NCI-H1694 (cell line): Measurements from ENCODE around the gene TMLHE.
"Not testable (repeated sequence)": the region's sequence is repeated elsewhere in the genome, so short reads cannot be mapped to it uniquely, and the experiment has no call there.

Experiments used
- DNase-seq: peaks from one replicate; lab custom pipeline; 2025; lab: John Stamatoyannopoulos, UW

TMLHE gene, protein sequence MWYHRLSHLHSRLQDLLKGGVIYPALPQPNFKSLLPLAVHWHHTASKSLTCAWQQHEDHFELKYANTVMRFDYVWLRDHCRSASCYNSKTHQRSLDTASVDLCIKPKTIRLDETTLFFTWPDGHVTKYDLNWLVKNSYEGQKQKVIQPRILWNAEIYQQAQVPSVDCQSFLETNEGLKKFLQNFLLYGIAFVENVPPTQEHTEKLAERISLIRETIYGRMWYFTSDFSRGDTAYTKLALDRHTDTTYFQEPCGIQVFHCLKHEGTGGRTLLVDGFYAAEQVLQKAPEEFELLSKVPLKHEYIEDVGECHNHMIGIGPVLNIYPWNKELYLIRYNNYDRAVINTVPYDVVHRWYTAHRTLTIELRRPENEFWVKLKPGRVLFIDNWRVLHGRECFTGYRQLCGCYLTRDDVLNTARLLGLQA

DNA sequence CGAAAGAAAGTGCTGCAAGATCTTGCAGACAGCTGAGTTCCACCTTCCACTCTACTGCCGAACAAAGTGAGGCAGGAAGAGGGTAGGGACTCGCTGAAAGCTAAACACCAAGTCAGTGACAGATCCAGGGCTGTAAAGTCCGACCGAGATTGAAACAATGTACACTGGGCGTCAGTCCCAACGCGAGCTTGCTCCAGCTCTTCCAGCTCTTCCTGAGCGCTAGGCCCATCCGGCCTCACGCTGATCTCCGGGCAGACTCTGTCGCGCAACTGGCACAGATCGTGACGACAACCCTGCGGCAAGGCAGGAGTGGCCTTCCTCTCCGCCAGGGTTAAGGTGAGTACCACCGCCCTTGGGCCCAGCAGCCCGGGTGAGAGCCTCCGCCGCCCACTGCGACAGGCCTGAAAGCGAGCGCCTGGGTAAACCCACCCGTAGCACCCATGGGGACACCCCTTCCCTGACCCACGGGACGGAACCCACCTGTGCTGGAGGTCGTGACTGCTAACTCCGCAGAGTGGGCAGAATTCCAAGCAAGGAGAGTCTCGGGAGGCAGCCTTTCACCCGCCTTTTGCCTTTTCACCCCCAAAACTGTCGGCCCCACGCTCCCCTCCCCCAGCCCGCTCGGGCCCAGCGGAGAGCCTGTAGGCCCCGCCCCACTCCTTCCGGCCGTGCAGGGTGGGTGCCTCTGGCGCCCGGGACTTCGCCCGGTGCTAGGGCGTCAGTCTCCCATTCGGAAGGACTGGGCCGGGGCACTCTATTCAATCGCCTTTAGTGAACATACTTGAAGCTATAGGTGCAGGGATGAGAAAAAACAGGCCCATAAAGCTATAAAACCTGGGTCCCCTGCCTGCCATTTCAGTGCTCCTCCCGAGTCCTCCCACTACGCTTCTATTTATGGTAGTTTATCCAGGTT lies at the start of gene TMLHE, which contains the start of gene SPRY3:
Gene TMLHE (minus strand): TSS at position 641 of the 913 bp plus-strand sequence. CDS start 67,676 bp downstream, outside the sequence.
Gene SPRY3 (plus strand): TSS at position 275 of the 913 bp plus-strand sequence.
- peak; percentile 20 for DNase-seq

DNA sequence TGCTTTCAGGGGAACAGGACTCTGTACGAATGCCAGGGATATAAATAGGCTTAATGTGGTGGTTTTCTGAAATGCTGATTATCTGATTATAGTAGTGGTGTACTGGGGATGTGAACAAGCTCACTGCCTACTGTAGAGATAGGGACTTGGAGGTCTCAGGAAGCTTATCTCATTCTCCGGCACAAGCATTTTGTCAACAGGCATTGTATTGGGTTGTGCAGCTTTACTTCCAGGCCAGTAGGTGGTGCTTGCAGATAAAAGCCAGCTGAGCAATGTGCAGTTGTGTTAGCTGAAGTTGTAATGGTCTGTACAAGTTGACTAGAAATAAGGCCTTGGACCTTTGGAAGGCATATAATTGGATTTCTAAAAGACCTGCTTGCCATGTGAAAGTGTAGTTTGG lies 49.5 kb upstream of the TMLHE start:
- no peak for DNase-seq

DNA sequence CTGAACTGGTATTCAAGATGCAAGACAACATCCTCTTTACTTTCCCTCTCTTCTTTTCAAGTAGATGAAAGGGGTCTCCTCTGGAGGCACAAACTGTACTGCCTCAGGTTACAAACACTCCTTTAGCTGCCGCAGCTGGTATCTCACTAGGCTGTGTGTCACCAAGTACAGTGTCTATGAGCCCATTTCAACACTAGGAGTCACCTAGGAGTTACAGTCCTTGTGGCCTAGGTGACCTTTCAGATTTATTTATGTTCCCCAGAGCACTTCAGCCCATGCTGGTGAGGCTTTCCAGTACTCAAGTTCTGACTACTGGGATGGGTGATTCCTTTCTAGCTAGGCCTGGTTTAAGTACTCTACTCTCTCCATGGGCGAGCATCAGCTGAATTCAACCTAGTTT lies 32.4 kb upstream of the TMLHE start:
- no peak for DNase-seq

DNA sequence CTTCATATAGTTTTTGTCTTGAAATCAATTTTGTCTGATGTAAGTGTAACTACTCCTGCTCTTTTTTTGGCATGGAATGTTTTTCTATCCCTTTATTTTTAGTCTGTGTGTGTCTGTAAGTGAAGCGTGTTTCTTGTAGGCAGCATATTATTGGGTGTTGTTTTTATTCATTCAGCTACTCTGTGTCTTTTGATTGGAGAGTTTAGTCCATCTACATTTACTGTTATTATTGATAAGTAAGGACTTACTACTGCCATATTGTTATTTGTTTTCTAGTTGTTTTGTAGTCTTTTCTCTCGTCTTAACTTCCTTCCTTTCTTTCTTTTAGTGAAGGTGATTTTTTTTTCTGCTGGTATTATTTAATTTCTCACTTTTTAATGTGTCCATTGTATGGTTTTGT lies 30.5 kb upstream of the TMLHE start:
- no peak for DNase-seq

DNA sequence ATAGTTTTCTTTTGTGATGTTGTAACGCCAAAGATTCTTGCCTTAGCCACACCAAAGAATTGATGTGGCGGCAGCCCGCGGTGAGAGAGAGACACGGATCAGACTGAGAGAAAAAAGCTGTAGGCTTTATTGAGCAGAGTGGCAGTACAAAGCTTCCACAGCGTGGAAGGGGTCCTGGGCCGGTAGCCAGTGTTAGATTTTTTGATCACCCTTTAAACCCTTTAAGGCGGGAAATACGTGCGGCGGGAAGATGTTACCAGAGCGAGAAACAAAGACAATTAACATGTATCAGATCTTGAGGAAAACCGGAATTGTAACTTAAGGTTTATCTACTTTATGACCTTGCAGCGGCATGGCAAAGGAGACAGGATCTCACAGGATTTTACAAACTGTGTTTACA lies 28.6 kb upstream of the TMLHE start:
- not testable (repeated sequence) for DNase-seq

DNA sequence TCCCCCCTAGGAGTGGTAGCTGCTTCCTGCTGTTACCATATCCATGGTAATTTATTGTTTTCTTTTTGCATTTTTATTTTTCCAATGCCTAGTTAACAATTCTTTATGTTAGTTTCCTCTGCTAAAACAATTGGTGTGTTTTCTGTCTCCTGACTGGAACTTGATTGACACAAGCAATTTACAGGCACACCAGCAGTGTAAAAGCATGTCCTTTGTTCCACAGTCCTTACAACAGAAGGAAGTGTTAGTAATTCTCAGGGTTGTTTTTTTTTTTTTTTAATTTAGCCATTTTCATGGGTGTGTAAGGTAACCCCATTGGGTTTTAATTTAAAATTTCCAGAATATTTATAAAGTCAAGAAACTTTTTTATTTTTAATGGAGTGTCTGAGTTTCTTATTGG lies 25.0 kb upstream of the TMLHE start:
- DNase-seq, result no peak

DNA sequence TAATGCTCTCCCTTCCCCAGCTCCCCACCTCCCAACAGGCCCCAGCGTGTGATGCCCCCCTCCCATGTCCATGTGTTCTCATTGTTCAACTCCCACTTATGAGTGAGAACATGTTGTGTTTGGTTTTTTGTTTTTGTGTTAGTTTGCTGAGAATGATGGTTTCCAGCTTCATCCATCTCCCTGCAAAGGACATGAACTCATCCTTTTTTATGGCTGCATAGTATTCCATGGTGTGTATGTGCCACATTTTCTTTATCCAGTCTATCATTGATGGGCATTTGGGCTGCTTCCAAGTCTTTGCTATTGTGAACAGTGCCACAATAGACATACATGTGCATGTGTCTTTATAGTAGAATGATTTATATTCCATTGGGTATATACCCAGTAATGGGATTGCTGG lies 22.3 kb upstream of the TMLHE start:
- not testable (repeated sequence) for DNase-seq

DNA sequence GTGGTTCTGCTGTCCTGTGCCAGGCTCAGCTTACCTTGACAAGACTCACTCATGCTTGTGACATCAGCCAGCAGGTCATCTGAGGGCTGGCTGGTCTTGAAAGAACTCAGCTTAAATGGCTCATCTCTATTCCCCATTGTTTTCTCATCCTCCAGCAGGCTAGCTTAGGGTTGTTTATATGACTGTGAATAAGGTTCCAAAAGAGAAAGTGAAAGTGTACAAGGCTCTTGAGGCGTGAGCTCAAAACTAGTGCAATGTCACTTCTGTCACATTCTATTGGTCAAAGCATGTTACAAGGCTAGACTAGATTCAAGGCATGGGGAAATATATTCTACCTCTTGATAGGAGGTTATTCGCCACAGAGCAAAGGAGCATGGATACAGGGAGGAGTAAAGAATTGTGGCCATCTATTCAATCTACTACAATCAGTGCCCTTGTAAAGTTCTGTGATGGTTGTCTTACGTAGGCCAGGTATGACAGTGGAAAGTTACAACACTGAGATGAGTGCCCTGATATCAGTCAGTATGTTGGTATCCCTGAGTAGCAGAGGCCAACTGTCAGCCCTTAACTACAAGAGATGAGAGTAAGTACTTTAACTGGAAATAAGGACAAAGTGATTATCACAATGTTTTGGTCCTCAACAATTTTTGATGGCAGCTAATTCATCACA lies 19.8 kb upstream of the TMLHE start:
- DNase-seq, result no peak

DNA sequence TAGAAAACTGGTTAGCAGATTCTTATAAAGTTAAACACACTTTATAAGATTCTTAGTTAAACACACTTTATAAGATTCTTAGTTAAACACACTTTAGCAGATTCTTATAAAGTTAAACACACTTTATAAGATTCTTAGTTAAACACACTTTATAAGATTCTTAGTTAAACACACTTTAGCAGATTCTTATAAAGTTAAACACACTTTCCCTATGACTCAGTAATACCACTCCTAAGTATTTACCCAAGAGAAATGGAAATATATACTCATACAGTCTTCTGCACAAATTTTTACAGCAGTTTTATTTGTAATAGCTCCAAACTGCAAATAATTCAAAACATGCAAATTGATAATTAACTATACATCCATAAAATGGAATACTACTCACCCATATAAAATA lies 7.4 kb upstream of the TMLHE start:
- not testable (repeated sequence) for DNase-seq

DNA sequence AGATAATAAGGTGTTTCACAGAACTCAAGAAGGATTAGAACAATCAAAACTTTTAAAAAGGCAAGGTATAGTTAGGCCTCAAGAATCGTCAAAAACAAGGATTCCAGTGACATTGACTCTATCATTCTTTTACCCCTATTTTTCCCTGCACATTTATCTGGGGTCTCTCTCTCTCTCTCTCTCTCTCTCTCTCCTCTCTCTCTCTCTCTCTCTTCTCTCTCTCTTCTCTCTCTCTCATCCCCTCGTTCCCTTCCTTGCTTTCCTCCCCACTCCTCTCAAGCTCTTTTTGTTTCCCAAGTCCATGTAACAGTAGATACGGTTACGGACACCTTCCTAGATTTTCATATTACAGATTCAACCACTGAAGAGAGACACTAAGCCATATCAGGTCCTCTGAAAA lies 3.2 kb upstream of the TMLHE start:
- no peak for DNase-seq

DNA sequence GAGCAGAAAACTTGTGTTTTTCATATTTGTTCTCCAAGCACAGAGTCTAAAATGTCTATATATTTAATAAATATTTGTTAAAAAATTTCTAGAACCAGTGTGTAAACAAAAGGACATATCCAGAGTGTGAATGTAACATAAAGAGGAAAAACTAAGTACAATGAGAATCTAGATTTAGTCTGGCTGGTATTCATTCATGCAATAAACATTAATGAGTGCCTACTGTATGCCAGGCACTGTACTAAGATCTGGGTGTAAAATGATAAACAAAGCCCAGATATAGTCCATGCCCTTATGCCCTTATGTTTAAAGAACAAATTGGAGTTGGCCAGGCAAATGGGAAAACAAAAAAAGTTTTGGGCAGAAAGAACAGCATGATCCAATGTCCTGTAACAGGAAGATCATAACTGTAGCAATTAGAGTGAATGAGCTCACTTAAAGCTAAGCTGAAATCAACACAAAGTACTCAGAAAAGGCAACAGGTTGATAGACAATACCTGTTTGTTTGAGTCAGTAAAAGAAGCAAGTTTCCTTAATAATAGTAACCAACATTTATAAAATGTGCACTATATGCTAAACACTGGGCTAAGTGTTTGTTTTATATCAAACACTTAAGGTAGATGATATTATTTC lies 1.3 kb upstream of the TMLHE start:
- no peak for DNase-seq

DNA sequence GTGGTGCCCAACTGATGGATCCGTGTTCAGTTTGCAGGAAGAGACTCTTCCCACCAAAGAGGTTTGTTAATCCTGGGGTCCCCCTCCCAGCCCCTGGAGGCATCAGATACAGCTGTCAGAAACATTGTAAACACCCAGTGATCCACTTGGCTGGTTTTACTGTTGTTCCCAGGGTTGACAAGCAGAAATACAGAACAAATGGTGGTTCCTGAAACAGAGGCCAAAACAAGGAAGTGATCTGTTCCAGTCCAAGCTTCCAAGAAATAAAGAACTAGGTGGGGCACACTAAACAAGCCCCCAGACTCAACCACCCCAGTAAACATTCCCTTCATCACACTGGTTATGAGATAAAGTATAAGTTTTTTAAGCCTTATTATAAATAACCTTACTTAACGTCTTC lies 1.4 kb downstream of the TMLHE start:
- no peak for DNase-seq

DNA sequence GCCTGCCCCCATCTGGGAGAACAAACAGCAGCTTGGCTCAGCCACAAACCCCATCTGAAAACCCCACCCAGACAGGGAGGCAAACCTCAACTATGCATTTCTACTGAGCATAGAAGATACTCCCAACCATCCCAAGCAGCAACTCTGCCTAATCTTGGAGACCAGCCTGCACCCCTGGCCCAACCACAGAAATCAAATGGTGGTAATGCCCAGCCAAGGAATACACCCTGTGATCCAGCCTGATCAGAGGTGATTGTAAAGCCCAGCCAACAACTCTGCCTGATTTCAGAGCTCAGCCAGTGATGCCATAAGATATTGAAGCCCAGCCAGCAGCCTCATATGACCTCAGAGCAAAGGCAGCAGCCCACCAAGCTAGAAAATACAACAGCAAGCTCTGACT lies 19.8 kb downstream of the TMLHE start:
- no peak for DNase-seq

DNA sequence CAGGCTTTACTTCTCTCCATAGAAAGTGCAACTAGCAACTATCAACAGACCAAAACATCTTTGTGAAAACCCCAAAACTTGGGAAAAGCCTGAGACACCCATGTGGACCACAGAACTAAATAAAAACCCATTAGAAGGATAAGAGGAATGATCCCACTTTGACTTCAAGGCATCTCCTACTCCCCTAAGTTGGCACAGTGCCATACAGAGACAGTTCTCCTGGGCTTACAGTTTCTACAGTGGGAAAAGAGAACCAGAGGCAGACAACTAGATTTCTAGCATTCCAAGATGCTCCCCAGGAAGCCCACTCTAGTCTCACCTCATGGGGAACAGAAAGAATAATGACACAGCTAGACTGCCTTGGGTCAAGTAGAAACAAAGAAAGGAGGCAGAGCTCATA lies 20.4 kb downstream of the TMLHE start:
- DNase-seq, result no peak

DNA sequence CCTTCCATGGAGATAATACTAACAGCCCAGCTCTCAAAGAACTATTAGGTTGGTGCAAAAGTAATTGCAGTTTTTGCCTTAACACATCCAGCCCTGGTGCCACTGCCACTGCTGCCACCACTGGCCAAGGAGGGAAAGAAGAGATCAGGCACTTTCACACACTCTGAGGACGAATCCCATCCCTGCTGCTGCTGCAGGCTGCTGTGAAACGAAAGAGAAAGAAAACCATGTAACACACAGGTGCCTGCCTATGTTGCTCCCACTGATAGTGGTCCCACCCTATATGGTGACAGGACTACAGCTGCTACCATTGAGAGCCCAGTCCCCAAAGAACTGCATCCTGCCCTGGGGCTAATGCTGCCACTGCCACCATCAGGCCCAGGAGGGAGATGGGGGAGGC lies 35.1 kb downstream of the TMLHE start:
- DNase-seq, result no peak

DNA sequence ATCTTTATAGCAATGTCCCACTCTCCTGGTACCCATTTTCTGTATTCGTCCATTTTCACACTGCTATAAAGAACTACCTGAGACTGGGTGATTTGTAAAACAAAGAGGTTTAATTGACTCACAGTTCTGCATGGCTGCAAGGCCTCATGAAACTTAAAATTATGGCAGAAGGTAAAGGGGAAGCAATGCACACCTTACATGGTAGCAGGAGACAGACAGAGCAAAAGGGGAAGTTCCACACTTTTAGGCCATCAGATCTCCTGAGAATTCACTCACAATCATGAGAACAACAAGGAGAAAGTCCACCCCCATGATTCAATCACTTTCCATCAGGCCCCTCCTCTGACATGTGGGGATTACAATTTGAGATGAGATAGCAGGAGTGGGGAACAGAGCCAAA lies 49.7 kb downstream of the TMLHE start:
- no peak for DNase-seq

DNA sequence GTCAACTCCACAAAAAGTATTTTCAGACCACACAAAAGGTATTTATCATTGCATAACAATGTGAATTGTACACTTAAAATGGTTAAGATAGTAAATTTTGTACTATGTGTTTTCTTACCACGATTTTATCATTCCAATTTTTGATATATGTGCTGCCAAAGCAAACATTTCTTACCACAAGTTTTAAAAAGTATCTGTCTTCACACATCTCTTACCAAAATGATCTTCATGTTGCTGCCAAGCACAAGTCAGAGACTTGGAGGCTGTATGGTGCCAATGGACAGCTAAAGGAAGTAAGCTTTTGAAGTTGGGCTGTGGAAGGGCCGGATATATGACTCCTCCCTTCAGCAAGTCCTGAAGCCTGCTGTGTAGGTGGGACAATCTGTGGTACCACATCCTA lies 67.9 kb downstream of the TMLHE start:
- no peak for DNase-seq

DNA sequence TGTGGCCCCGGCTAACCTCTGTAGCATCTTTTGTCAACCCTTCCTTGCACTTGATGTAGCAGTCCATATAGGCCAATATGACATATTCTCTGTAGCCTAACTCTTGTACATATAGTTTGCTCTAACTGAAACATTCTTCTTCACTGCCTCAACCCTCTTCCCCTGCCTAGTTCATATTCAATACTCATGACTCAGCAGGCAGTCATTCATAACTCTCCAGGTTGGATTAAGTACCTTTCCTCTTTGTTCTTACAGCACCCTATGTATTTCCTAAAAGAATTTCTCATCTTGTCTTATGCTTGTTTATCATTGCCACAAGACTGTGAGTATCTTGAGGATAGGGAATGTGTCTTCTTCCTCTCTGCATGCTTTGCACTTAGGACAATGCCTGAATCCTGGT lies 76.9 kb downstream of the TMLHE start:
- DNase-seq, result no peak

DNA sequence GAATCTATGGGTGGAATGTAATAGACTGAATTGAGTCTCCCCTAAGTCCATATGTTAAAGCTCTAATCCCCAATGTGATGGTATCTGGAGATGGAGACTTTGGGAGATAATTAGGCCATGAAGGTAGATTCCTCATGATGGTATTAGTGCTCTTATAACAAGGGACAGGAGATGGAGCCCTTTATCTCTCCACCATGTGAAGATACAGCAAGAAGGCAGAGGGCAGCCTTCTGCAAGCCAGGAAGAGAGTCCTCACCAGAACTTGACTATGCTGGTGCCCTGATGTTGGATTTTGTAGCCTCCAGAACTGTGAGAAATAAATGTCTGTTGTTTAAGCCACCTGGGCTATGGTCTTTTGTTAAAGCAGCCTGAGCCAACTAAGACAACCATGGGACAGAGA lies 78.0 kb downstream of the TMLHE start:
- DNase-seq, result no peak

DNA sequence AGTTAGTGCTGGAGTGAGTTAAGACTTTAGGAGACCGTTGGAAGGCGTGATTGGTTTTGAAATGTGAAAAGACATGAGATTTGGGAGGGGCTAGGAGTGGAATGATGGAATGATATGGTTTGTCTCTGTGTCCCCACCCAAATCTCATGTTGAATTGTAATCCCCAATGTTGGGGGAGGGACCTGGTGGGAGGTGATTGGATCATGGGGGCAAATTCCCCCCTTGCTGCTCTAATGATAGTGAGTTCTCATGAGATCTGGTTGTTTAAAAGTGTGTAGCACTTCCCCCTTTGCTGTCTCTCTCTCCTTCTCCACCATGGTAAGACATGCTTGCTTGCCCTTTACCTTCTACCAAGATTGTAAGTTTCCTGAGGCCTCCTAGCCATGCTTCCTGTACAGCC lies 85.7 kb downstream of the TMLHE start:
- not testable (repeated sequence) for DNase-seq

DNA sequence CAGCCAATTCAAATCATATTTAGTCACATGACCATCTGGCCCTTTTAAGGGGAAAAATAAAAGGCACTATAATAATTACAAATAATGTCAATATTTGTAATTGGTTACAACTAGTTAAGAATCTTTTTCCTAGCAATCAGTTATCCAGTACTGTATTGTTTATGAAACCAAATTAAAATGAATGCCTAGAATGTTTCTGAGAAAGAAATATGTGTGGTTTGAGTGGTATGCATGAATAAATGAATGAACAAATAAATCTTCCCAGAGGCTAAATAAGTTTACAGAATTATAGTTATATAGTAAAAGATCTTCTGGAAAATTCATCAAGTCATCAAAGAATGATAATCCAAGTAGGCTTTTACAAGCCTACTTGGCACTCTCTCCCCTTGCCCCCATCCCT lies 98.5 kb downstream of the TMLHE start:
- DNase-seq, result no peak

DNA sequence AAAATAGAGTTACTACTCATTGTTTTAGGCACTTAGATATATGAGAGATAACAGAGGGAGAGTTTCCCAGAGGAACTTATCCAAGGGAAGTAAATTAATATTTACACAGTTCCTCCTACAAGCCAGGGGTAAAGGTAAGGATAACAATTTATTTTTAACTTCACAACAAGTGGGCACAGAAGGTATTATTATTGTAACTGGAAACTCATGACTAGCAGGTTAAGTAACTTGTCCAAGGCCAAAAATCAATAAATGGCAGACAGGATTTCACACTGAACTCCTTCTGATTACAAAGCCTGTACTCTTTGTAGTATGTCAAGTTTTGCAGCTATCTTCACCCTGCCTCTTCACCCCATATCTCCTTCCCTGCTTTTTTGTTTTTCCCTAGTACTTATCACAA lies 107.5 kb downstream of the TMLHE start:
- DNase-seq, result no peak
